A549 treated with CORT108297 at 1 μM for 4 hours (cell line): ENCODE measurements around the gene FRRS1L. TPM values are rescaled to one million over a fixed set of nuclear protein-coding genes. Genes with fewer than 3 reads are reported as not detected.

Experiments
- total RNA-seq: library from RNA; stranded (reverse); fragments of 200-300 nt; extraction: Qiagen RNA extraction; gene quantifications from 5 replicates; pipeline ENCODE4 v1.2.3, GENCODE V29; 2022

Gene FRRS1L, protein sequence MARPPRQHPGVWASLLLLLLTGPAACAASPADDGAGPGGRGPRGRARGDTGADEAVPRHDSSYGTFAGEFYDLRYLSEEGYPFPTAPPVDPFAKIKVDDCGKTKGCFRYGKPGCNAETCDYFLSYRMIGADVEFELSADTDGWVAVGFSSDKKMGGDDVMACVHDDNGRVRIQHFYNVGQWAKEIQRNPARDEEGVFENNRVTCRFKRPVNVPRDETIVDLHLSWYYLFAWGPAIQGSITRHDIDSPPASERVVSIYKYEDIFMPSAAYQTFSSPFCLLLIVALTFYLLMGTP
- total RNA-seq, result 0.13 to 0.81 TPM (median 0.22 TPM) in 5 replicates

DNA sequence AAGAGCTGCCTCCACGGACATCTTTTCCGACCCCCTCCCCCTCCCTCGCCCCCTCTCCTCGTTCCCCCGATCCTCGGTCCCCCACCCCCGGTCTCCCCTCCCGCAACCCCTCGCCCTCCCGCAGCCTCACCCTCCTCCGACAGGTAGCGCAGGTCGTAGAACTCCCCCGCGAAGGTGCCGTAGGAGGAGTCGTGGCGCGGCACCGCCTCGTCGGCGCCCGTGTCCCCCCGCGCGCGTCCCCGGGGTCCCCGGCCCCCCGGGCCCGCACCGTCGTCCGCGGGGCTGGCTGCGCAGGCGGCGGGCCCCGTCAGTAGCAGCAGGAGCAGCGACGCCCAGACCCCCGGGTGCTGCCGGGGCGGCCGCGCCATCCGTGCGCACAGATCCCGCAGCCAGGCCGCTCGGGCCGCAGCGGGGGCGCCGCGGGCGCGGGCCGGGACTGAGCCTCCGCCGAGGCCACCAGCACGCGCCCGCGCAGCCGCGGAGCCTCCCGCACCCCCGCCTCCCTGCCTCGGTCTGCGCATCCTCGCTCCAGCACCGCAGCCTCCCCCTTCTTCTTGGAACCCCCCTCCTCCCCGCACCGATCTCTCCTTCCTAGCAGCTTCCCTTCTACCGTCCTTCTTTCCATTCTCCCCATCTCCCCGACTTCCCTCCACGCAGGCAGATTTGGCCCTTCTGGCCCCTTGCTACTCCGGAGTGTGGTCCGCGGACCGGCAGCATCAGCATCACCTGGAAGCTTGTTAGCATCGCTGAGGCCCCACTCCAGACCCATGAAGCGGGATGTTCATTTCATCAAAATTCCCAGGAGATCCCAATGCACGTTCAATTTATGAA is at the start of gene FRRS1L:
Gene FRRS1L (minus strand): TSS at position 479 of the 831 bp plus-strand sequence. CDS start 111 bp downstream, at position 368.

DNA sequence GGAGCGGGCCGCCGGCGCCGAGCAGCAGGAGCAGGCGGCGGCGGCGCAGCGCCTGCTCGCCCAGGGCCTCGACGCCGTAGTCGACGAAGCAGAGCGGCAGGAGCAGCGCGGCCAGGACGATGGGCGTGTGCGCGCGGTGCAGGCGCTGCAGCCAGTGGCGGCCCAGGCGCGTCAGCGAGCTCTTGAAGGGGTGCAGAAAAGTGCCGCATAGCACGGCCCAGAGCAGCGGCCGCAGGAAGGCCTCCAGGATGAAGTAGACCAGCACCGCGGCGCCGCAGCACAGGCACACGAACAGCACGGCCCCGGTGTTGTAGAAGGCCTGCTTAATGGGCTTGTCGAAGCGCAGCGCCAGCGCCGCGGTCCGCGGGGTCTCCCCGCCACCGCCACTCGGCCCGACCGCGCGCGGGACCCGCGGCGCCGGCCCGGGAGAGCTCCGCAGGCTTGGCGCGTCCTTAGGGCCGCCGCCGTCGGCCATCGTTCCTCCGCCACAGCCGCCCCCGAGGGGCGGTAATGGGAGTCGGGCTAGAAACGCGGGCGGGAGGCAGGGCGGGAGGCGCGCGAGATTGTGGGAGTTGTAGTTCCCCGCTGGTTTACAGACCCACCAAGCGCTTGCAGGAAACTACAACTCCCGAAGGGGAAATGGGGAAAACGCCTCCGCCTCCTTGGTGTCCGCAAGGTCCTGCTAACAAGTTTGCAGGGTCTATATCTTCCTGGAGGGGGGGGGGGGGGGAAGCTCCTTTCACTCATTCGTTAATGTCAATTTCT is 47.4 kb downstream of the FRRS1L start, which contains the start of gene TMEM245:
Gene TMEM245 (minus strand): TSS at position 509 of the 765 bp plus-strand sequence. CDS start 34 bp downstream, at position 475.

Other genes with a start within 250 kb of the FRRS1L start
- 18.4 to 23.5 TPM (median 20.0 TPM) in 5 replicates for gene ELP1, start 233.1 kb downstream of the FRRS1L start, total RNA-seq
- 20.3 to 25.2 TPM (median 21.1 TPM) in 5 replicates for gene ABITRAM, start 232.8 kb downstream of the FRRS1L start, total RNA-seq
- 46.4 to 55.0 TPM (median 49.2 TPM) in 5 replicates for gene CTNNAL1, start 153.8 kb downstream of the FRRS1L start, total RNA-seq
- 35.2 to 52.0 TPM (median 45.3 TPM) in 5 replicates for gene TMEM245, start 47.3 kb downstream of the FRRS1L start, total RNA-seq
- 10.4 to 11.6 TPM (median 10.9 TPM) in 5 replicates for gene EPB41L4B, start 153.8 kb upstream of the FRRS1L start, total RNA-seq